ENCODE measurements around the gene DIPK1B. TPM values are rescaled to one million over a fixed set of nuclear protein-coding genes. Genes with fewer than 3 reads are reported as not detected.

DIPK1B gene
- total RNA-seq, 1 donor from 2014 or later: 52.9 TPM

- Mint-ChIP-seq H3K27me3 (no peaks in the 10 kb centered on the region), H3K4me1 (ENCODE audit: low read depth) (peaks cover 20% of the 10 kb centered on the region), H3K36me3 (ENCODE audit: insufficient read depth) (peaks cover 14% of the 10 kb centered on the region), H3K4me3 (ENCODE audit: low read depth) (no peak overlapping the region), H3K27ac (no peak overlapping the region), H3K9me3 (ENCODE audit: low read depth) (no peaks in the 10 kb centered on the region)
- no peak for DNase-seq (ENCODE audit: low spot score, unreplicated experiment)
- TF ChIP-seq CTCF (IDR thresholded peaks at IDR 0.05; ENCODE audit: unreplicated experiment): no peak
Measured at GRCh38 chr9:136723362-136723976, 11.1 kb downstream of the DIPK1B start.

GRCh38 chr9:136723989-136724388 lies 11.6 kb downstream of the DIPK1B start:
- no peak for TF ChIP-seq CTCF (IDR thresholded peaks at IDR 0.05; ENCODE audit: unreplicated experiment)
- H3K27me3 Mint-ChIP-seq: no peaks in the 10 kb centered on the region
- peak overlapping the region; percentile 13 for H3K27ac Mint-ChIP-seq
- H3K9me3 Mint-ChIP-seq (ENCODE audit: low read depth): no peaks in the 10 kb centered on the region
- H3K4me1 Mint-ChIP-seq (ENCODE audit: low read depth): peaks cover 20% of the 10 kb centered on the region
- H3K36me3 Mint-ChIP-seq (ENCODE audit: insufficient read depth): peaks cover 14% of the 10 kb centered on the region
- no peak overlapping the region for H3K4me3 Mint-ChIP-seq (ENCODE audit: low read depth)
- DNase-seq (ENCODE audit: low spot score, unreplicated experiment): no peak

GRCh38 chr9:136724772-136725171 lies 12.4 kb downstream of the DIPK1B start:
- H3K27me3 Mint-ChIP-seq: peaks cover 6% of the 10 kb centered on the region
- H3K4me3 Mint-ChIP-seq (ENCODE audit: low read depth): no peak overlapping the region
- TF ChIP-seq CTCF (IDR thresholded peaks at IDR 0.05; ENCODE audit: unreplicated experiment): no peak
- no peak overlapping the region for H3K27ac Mint-ChIP-seq
- H3K9me3 Mint-ChIP-seq (ENCODE audit: low read depth): no peaks in the 10 kb centered on the region
- H3K36me3 Mint-ChIP-seq (ENCODE audit: insufficient read depth): peaks cover 14% of the 10 kb centered on the region
- peaks cover 20% of the 10 kb centered on the region for H3K4me1 Mint-ChIP-seq (ENCODE audit: low read depth)
- DNase-seq (ENCODE audit: low spot score, unreplicated experiment): no peak

GRCh38 chr9:136725612-136726011 lies 13.2 kb downstream of the DIPK1B start:
- H3K27ac Mint-ChIP-seq: peak overlapping the region; percentile 74
- H3K27me3 Mint-ChIP-seq: peaks cover 12% of the 10 kb centered on the region
- H3K9me3 Mint-ChIP-seq (ENCODE audit: low read depth): no peaks in the 10 kb centered on the region
- peak overlapping the region; percentile 85 for H3K4me3 Mint-ChIP-seq (ENCODE audit: low read depth)
- no peak for DNase-seq (ENCODE audit: low spot score, unreplicated experiment)
- peaks cover 14% of the 10 kb centered on the region for H3K36me3 Mint-ChIP-seq (ENCODE audit: insufficient read depth)
- no peak for TF ChIP-seq CTCF (IDR thresholded peaks at IDR 0.05; ENCODE audit: unreplicated experiment)
- peaks cover 20% of the 10 kb centered on the region for H3K4me1 Mint-ChIP-seq (ENCODE audit: low read depth)

- TF ChIP-seq CTCF (IDR thresholded peaks at IDR 0.05; ENCODE audit: unreplicated experiment): no peak
- H3K27me3 Mint-ChIP-seq: peaks cover 12% of the 10 kb centered on the region
Measured at GRCh38 chr9:136726118-136726517, 13.7 kb downstream of the DIPK1B start.

More at GRCh38 chr9:136726118-136726517, 13.7 kb downstream of the DIPK1B start:
- Mint-ChIP-seq H3K4me1 (ENCODE audit: low read depth) (peaks cover 20% of the 10 kb centered on the region), H3K27ac (peak overlapping the region; percentile 94), H3K36me3 (ENCODE audit: insufficient read depth) (peaks cover 13% of the 10 kb centered on the region), H3K4me3 (ENCODE audit: low read depth) (peak overlapping the region; percentile 85), H3K9me3 (ENCODE audit: low read depth) (no peaks in the 10 kb centered on the region)
- DNase-seq (ENCODE audit: low spot score, unreplicated experiment): no peak

Measured in progenitor cell of endocrine pancreas (in vitro differentiated cells).